Stimulated activated naive CD8-positive, alpha-beta T cell treated with anti-CD3 and anti-CD28 coated beads, Interleukin-15, amount 100 ng/mL, for 72 hours (primary cell): ENCODE measurements around the gene XRN1.
"Not testable (repeated sequence)": the region's sequence is repeated elsewhere in the genome, so short reads cannot be mapped to it uniquely, and the experiment has no call there.

ENCODE experiments used
- ATAC-seq: fragments of 150-1000 bp; cut with Tn5 transposase; 2 replicates; pipeline ENCODE4 v1.10.0; 2021; ENCODE audit warnings: mild to moderate bottlenecking, moderate library complexity
- DNase-seq, 2 donors: peaks; one replicate each; pipeline ENCODE4 v3.0.0; 2021 to 2022
- H3K27ac Mint-ChIP-seq, 2 donors: one replicate each; pipeline ENCODE4 v1.8.0; 2022; ENCODE audit warnings: mild to moderate bottlenecking in 2 of 2, mixed read lengths in 2 of 2, moderate library complexity in 2 of 2
- H3K27me3 Mint-ChIP-seq: one replicate; pipeline ENCODE4 v1.8.0; 2022; ENCODE audit warnings: mixed read lengths
- H3K4me1 Mint-ChIP-seq: one replicate; pipeline ENCODE4 v1.8.0; 2022; ENCODE audit warnings: mild to moderate bottlenecking, mixed read lengths
- H3K4me3 Mint-ChIP-seq, 2 donors: one replicate each; pipeline ENCODE4 v1.8.0; 2022; ENCODE audit warnings: mild to moderate bottlenecking in 2 of 2, mixed read lengths in 2 of 2, moderate library complexity in 1 of 2
- H3K9me3 Mint-ChIP-seq, 2 donors: one replicate each; pipeline ENCODE4 v1.8.0; 2022; ENCODE audit warnings: mixed read lengths in 2 of 2

XRN1 gene

DNA sequence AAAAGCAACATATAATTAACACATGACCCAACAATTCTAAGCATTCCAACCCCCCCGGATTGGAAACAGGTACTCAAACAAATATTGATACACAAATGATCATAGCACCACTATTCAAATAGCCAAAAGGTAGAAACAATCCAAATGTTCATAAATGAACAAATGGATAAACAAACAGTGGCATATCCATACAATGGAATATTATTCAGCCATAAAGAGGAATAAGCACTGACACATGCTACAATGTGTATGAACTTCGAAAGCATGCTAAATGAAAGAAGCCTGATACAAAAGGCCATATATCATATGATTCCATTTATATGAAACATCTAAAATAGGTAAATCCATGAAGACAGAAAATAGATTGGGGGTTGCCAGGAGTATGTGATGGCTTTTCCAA, 62.8 kb downstream of the XRN1 start:
- ATAC-seq, result no peak
- Mint-ChIP-seq H3K9me3 (no peaks in the 10 kb centered on the region), H3K4me1 (no peaks in the 10 kb centered on the region)

DNA sequence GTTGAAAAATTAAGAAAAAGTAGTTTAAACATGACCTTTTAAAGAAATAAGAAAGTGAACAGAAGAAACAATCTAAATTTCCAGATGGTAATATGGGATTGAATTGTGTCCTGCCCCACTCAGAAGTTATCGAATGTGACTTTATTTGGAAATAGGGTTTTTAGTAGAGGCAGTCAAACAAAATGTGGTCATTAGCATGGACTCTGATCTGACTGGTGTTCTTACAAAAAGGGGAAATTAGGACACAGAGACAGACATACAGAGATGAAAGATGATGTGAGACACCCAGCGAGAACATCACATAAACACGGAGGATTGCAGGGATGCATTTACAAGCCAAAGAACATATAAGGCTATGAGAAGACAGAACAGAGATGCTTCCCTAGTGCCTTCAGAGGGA, 73.2 kb downstream of the XRN1 start:
- ATAC-seq (no peak), DNase-seq (no peak)
- Mint-ChIP-seq H3K4me1 (no peaks in the 10 kb centered on the region), H3K27ac (no peak overlapping the region), H3K9me3 (no peaks in the 10 kb centered on the region), H3K4me3 (no peak overlapping the region), H3K27me3 (no peaks in the 10 kb centered on the region)

More for the DNA sequence above, 62.8 kb downstream of the XRN1 start:
- no peak for DNase-seq
- H3K27ac Mint-ChIP-seq, result no peak overlapping the region
- H3K4me3 Mint-ChIP-seq, result no peak overlapping the region
- H3K27me3 Mint-ChIP-seq, result no peaks in the 10 kb centered on the region

DNA sequence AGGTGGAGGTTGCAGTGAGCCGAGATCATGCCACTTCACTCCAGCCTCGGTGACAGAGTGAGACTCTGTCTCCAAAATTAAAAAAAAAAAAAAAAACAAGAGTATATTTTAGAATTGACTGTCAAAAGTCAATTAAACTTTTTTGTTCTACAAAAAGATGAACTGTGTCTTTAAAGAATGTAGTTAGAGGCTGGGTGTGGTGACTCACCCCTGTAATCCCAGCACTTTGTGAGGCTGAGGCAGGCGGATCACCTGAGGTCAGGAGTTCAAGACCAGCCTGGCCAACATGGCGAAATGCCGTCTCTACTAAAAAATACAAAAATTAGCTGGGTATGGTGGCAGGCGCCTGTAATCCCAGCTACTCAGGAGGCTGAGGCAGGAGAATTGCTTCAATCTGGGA, 78.3 kb downstream of the XRN1 start:
- not testable (repeated sequence) for DNase-seq, H3K27ac Mint-ChIP-seq, H3K4me1 Mint-ChIP-seq

DNA sequence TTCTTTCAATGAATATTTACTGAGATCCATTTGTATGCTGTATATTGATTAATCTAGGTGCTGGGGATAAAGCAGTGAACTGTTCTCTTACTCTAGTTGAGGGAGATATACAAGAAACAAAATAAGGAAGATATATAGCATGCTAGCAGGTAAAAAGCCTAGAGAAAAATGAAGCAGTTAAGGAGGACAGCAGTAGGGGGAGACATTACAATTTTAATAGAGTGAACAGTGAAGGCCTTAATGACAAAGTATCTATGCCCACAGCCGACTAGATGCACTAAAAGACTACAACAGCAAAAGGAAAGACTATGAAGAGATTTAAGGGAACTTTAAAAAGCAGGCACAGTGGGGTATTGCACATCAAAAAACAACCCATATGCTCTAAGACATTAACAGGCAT, 81.4 kb downstream of the XRN1 start:
- no peaks in the 10 kb centered on the region for H3K4me1 Mint-ChIP-seq
- no peaks in the 10 kb centered on the region for H3K9me3 Mint-ChIP-seq
- no peak overlapping the region for H3K4me3 Mint-ChIP-seq
- H3K27ac Mint-ChIP-seq, result peak overlapping the region in 1 of 2 donors; percentile 0
- ATAC-seq (no peak), DNase-seq (no peak)
- H3K27me3 Mint-ChIP-seq, result no peaks in the 10 kb centered on the region

More for the DNA sequence above, 78.3 kb downstream of the XRN1 start:
- H3K9me3 Mint-ChIP-seq, H3K4me3 Mint-ChIP-seq, ATAC-seq, H3K27me3 Mint-ChIP-seq: not testable (repeated sequence)

DNA sequence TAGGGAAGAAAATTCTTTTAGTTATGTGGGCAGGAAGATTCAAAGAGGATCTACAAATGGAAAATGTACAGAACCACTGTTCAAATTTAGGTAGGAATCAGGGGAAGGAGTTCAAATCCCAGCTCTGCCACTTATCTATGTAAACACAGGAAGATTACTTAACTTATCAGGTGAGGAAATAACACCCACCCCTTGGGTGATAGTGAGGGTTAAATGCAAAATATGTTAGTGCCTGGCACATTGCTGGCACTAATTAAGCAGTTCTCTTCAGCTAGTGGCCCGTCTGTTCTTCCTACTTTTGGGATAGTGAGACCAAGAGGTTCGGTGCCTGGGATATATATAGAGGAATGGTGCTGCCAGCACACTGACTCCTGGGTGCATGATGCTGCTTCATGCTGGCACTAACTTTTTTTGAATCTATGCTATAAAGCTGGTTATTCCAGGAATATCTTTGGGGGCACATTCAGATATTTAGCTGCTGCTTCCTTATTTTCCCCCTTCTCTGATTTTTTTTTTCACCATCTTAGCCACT, 83.8 kb downstream of the XRN1 start:
- DNase-seq (no peak), ATAC-seq (no peak)
- Mint-ChIP-seq H3K27me3 (no peaks in the 10 kb centered on the region), H3K4me1 (no peaks in the 10 kb centered on the region), H3K4me3 (no peak overlapping the region), H3K27ac (no peak overlapping the region), H3K9me3 (no peaks in the 10 kb centered on the region)

DNA sequence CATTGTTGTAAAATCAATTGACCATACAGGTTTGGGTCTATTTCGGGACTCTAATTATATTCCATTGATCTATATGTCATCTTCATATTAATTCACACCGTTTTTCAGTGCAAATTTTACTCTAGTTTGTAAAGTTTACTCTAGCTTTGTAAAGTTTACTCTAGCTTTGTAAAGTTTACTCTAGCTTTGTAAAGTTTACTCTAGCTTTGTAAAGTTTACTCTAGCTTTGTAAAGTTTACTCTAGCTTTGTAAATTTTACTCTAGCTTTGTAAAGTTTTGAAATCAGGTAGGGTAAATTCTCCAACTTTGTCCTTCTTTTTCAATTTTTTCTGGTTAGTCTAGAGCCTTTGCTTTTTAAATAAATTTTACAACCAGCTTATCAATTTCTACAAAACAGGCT, 84.4 kb downstream of the XRN1 start:
- not testable (repeated sequence) for DNase-seq, ATAC-seq, H3K9me3 Mint-ChIP-seq, H3K27me3 Mint-ChIP-seq, H3K27ac Mint-ChIP-seq, H3K4me1 Mint-ChIP-seq, H3K4me3 Mint-ChIP-seq

DNA sequence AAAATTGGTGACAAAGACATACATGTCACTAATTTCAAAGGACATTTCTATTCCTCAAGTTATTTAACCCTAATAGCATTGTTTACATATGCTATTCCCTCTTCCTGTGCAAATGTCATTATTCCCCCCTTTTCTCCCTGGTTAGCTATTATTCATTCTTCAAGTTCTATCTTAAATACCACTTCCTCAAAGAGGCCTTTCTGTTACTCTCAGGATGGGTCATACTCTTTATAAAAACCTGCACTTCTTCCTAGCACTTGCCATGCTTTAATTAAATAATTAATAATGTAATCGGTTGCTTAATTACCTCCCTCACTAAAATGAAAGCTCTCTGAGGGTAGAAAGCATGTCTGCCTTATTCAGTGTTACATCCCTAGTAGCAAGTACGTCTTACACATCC, 88.5 kb downstream of the XRN1 start:
- Mint-ChIP-seq H3K4me1 (no peaks in the 10 kb centered on the region), H3K27me3 (no peaks in the 10 kb centered on the region), H3K4me3 (no peak overlapping the region), H3K27ac (no peak overlapping the region), H3K9me3 (no peaks in the 10 kb centered on the region)
- ATAC-seq (no peak), DNase-seq (no peak)

DNA sequence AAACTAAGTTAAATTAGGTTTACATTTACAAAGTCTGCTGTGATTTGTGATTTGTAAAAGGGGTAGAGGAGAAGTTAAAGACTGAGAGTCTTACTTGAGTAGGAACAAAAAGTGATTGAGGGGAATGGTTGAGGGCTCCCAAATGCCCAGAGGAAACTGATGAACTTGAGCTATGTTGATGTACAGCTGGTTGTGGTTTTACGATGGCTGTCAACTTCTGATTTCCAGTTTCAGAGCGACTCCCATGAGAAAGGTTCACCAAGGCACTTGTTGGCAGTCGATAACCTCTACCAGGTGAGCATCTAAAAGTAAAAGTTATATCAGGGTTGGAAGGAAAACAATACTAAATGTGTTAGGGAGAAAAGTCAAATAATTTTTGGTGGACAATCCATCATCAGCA, 91.0 kb downstream of the XRN1 start:
- H3K27ac Mint-ChIP-seq, result no peak overlapping the region
- no peak overlapping the region for H3K4me3 Mint-ChIP-seq
- no peak for DNase-seq
- no peaks in the 10 kb centered on the region for H3K27me3 Mint-ChIP-seq
- H3K9me3 Mint-ChIP-seq, result no peaks in the 10 kb centered on the region
- ATAC-seq, result no peak
- H3K4me1 Mint-ChIP-seq, result no peaks in the 10 kb centered on the region

DNA sequence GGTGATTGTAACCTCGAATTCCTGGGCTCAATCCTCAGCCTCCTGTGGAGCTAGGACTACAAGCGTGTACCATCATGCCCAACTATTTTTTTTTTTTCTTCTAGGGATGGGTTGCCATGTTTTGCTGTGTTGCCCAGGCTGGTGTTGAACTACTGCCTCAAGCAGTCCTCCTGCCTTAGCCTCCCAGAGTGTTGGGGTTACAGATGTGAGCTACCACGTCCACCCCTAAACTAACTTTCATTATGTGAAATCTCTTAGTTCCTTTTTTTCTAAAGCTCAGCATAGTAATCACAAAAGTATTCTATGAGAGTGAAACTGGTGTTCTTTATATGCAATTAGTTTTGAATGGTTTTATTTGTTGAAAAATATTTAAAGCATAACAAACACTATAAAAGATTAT, 92.1 kb downstream of the XRN1 start:
- Mint-ChIP-seq H3K27me3 (no peaks in the 10 kb centered on the region), H3K9me3 (no peaks in the 10 kb centered on the region), H3K27ac (no peak overlapping the region), H3K4me3 (no peak overlapping the region), H3K4me1 (no peaks in the 10 kb centered on the region)
- DNase-seq, result no peak
- no peak for ATAC-seq

DNA sequence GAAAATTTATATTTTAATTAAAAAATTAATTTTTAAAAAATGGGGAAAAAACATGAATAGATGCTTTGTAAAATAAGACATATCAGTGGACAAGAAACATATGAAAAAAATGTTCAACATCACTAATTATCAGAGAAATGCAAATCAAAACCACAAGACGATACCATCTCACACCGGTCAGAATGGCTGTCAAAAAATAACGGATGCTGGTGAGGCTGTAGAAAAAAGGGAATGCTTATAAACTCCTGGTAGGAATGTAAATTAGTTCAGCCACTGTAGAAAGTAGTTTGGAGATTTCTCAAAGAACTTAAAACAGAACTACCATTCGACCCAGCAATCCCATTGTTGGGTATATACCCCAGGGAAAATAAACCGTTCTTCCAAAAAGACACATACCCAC, 93.8 kb downstream of the XRN1 start:
- no peak overlapping the region for H3K27ac Mint-ChIP-seq
- H3K27me3 Mint-ChIP-seq, result no peaks in the 10 kb centered on the region
- DNase-seq, result no peak
- H3K4me3 Mint-ChIP-seq, result no peak overlapping the region
- no peaks in the 10 kb centered on the region for H3K9me3 Mint-ChIP-seq
- ATAC-seq, result no peak
- no peaks in the 10 kb centered on the region for H3K4me1 Mint-ChIP-seq

DNA sequence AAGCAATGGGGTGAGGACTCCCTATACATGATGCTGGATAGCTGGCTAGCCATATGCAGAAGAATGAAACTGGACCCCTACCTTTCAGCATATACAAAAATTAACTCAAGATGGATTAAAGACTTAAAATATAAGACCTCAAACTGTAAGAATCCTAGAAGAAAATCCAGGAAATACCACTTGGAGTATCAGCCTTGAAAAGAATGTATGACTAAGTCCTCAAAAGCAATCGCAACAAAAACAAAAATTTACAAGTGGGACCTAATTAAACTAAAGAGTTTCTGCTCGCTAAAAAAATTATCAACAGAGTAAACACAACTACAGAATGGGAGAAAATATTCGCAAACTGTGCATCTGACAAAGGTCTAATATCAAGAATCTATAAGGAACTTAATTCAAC, 94.3 kb downstream of the XRN1 start:
- Mint-ChIP-seq H3K4me3 (no peak overlapping the region), H3K27me3 (no peaks in the 10 kb centered on the region), H3K27ac (no peak overlapping the region), H3K9me3 (no peaks in the 10 kb centered on the region), H3K4me1 (no peaks in the 10 kb centered on the region)
- ATAC-seq (no peak), DNase-seq (no peak)

DNA sequence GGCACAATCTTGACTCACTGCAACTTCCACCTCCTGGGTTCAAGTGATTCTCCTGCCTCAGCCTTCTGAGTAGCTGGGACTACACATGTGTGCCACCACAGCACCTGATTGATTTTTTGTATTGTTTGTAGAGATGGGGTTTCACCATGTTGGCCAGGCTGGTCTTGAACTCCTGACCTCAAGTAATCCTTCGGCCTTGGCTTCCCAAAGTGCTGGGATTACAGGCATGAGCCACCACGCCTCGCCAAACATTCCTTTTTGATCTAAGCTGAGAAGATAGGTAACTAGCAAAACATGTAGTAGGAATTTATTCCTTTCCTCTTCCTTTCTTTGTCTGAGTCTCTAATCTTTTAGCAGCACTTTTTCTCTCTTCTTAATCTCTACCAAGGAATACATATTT, 95.1 kb downstream of the XRN1 start:
- not testable (repeated sequence) for DNase-seq, H3K27me3 Mint-ChIP-seq, H3K4me1 Mint-ChIP-seq, H3K4me3 Mint-ChIP-seq, H3K27ac Mint-ChIP-seq, ATAC-seq, H3K9me3 Mint-ChIP-seq

DNA sequence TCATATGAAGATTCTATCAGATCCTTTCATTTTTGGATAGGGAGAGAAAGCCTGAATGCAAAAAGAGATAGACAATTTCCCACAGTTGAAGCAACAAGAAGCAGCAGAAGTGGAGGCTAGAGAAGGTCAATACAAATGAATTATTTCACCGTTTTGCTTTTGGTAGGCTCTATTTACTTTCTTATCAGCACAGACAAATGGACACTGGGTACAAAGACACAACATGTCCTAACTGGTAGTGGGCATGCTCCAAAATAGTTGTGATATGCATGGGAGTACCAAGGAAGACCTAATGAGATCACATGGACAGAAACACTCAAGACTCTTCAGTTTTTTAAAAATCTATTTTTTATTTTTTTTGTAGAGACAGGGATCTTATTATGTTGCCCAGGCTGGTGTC, 99.4 kb downstream of the XRN1 start:
- Mint-ChIP-seq H3K4me3 (no peak overlapping the region), H3K27me3 (no peaks in the 10 kb centered on the region), H3K4me1 (no peaks in the 10 kb centered on the region)

DNA sequence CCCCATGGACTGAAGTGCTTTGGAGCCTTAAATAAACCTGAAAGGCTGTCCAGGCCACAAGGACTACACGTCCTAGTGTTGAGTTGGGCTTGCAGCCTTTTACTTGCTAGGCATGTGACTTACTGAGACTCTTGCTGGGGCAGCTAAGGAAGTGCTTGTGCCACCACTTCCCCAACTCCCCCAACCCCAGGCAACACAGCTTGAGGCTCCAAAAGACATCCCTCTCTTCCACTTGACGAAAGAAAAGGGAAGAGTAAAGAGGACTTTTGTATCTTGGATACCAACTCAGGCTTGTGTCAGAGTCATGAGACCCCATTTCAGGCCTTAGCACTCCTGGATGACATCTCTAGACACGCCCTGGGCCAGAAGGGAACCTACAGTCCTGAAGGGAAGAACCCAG, 109.8 kb downstream of the XRN1 start:
- Mint-ChIP-seq H3K4me3 (no peak overlapping the region), H3K27ac (no peak overlapping the region), H3K27me3 (no peaks in the 10 kb centered on the region), H3K9me3 (peaks cover 15 to 33% of the 10 kb centered on the region in 2 donors), H3K4me1 (no peaks in the 10 kb centered on the region)
- ATAC-seq (no peak), DNase-seq (no peak)

More for the DNA sequence above, 99.4 kb downstream of the XRN1 start:
- H3K27ac Mint-ChIP-seq, result no peak overlapping the region
- H3K9me3 Mint-ChIP-seq, result no peaks in the 10 kb centered on the region
- ATAC-seq (no peak), DNase-seq (no peak)

DNA sequence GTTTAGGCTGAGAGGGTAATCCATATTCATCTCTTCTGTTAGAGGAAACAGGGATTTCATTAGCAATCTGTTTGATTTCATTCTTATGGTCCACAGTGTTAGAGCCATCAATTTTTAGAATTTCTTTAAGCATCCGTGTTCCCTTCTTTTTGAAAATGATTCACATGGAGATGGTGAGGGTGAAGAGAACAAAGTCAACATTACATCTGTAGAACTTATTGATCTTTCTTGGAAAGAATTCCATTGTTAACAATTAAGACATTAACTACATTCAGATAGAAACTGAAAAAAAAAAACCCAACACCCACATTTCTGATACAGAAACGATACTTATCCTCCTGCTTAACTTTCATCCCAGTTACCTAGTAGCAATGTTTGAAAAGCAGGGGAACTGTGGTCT, 115.4 kb downstream of the XRN1 start:
- DNase-seq, result no peak
- H3K27ac Mint-ChIP-seq, result no peak overlapping the region
- no peak for ATAC-seq
- H3K4me3 Mint-ChIP-seq, result no peak overlapping the region
- no peaks in the 10 kb centered on the region for H3K27me3 Mint-ChIP-seq
- H3K9me3 Mint-ChIP-seq, result no peaks in the 10 kb centered on the region
- H3K4me1 Mint-ChIP-seq, result no peaks in the 10 kb centered on the region

DNA sequence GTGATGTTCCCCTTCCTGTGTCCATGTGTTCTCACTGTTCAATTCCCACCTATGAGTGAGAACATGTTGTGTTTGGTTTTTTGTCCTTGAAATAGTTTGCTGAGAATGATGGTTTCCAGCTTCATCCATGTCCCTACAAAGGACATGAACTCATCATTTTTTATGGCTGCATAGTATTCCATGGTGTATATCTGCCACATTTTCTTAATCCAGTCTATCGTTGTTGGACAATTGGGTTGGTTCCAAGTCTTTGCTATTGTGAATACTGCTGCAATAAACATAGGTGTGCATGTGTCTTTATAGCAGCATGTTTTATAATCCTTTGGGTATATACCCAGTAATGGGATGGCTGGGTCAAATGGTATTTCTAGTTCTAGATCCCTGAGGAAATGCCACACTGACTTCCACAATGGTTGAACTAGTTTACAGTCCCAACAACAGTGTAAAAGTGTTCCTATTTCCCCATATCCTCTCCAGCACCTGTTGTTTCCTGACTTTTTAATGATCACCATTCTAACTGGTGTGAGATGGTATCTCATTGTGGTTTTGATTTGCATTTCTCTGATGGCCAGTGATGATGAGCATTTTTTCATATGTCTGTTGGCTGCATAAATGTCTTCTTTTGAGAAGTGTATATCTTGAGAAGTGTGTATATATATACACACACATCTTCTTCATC, 123.4 kb downstream of the XRN1 start:
- not testable (repeated sequence) for H3K9me3 Mint-ChIP-seq, ATAC-seq, H3K4me1 Mint-ChIP-seq, DNase-seq, H3K27me3 Mint-ChIP-seq, H3K4me3 Mint-ChIP-seq
- peak overlapping the region in 1 of 2 donors; percentile 34 for H3K27ac Mint-ChIP-seq

DNA sequence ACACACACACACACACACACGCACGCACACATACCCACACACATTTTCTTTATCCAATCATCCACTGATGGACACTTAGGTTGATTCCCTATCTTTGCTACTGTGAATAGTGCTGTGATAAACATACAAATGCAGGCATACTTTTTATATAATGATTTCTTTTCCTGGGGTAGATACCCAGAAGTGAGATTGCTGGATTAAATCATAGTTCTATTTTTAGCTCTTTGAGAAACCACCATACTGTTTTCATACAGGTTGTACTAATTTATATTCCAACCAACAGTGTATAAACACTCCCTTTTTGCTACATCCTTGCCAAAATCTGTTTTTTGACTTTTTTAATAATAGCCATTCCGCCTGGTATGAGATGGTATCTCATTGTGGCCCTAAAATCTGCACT, 127.9 kb downstream of the XRN1 start:
- Mint-ChIP-seq H3K4me3 (no peak overlapping the region), H3K27ac (peak overlapping the region in 1 of 2 donors; percentile 7), H3K4me1 (no peaks in the 10 kb centered on the region), H3K9me3 (peaks cover 0 to 1% of the 10 kb centered on the region in 2 donors), H3K27me3 (no peaks in the 10 kb centered on the region)
- ATAC-seq (no peak), DNase-seq (no peak)
